ENCODE results near the gene CPEB3.

GRCh38 chr10:92238586-92239098 lies 52.2 kb downstream of the CPEB3 start:
- TF ChIP-seq EP300 (IDR thresholded peaks at IDR 0.05), result no peak
- no peak for TF ChIP-seq CTCF (IDR thresholded peaks at IDR 0.05)
- peak in 2 of 3 donors; percentile 22 to 41 for TF ChIP-seq POLR2AphosphoS5 (IDR thresholded peaks at IDR 0.05)

Measured in stomach (tissue), 4 donors.